HFFc6 (cell line): Measurements from ENCODE around the gene ATG14. TPM values are rescaled to one million over a fixed set of nuclear protein-coding genes. Genes with fewer than 3 reads are reported as not detected.

Experiments used
- DNase-seq: peaks from one replicate; pipeline ENCODE4 v3.0.0-alpha.2; 2018
- H3K27ac Mint-ChIP-seq: 2 replicates; pipeline ENCODE4 v1.8.0; 2020; ENCODE audit warnings: mild to moderate bottlenecking, mixed read lengths
- H3K27me3 Mint-ChIP-seq: 2 replicates; pipeline ENCODE4 v1.8.0; 2021; ENCODE audit warnings: mild to moderate bottlenecking, moderate library complexity, mixed read lengths; ENCODE audit not compliant: insufficient read depth
- H3K36me3 Mint-ChIP-seq: 2 replicates; pipeline ENCODE4 v1.8.0; 2021; ENCODE audit warnings: low read depth, mixed read lengths
- H3K4me1 Mint-ChIP-seq: 2 replicates; pipeline ENCODE4 v1.8.0; 2020; ENCODE audit warnings: low read depth, mixed read lengths
- H3K4me3 Mint-ChIP-seq: 2 replicates; pipeline ENCODE4 v1.8.0; 2020; ENCODE audit warnings: mild to moderate bottlenecking, moderate library complexity, mixed read lengths
- H3K9me3 Mint-ChIP-seq: 2 replicates; pipeline ENCODE4 v1.8.0; 2020; ENCODE audit warnings: mild to moderate bottlenecking, mixed read lengths
- CTCF ChIP-seq: fragments of 200-600 bp; sonication (generic); IDR thresholded peaks from 2 replicates; pipeline ENCODE4 v1.5.0; 2021; ENCODE audit warnings: antibody characterized with exemption, mild to moderate bottlenecking
- total RNA-seq, 6 experiments: library from RNA; stranded (reverse); fragmentation: NEBNext Ultra II Directional; extraction: Animal tissue kit (Norgen Biotek cat#: 25700); gene quantifications; 2 replicates in 1 of 6; 3 replicates in 5 of 6; pipeline ENCODE4 v1.2.3, GENCODE V29; 2021

Gene ATG14
- total RNA-seq, 6 experiments from 2014 or later = 7.9 to 9.2 (median 8.5) TPM

- TF ChIP-seq CTCF = no peak
- no peak overlapping the region for H3K27ac Mint-ChIP-seq
- H3K27me3 Mint-ChIP-seq = no peaks in the 10 kb centered on the region; the same call in 1 of the 2 replicates
- H3K9me3 Mint-ChIP-seq = no peaks in the 10 kb centered on the region
- DNase-seq = no peak
- H3K4me3 Mint-ChIP-seq = no peak overlapping the region
- peaks cover 14% of the 10 kb centered on the region for H3K4me1 Mint-ChIP-seq
- peaks cover 43% of the 10 kb centered on the region for H3K36me3 Mint-ChIP-seq
Observed at GRCh38 chr14:55372825-55373224, 38.8 kb downstream of the ATG14 start.

DNA sequence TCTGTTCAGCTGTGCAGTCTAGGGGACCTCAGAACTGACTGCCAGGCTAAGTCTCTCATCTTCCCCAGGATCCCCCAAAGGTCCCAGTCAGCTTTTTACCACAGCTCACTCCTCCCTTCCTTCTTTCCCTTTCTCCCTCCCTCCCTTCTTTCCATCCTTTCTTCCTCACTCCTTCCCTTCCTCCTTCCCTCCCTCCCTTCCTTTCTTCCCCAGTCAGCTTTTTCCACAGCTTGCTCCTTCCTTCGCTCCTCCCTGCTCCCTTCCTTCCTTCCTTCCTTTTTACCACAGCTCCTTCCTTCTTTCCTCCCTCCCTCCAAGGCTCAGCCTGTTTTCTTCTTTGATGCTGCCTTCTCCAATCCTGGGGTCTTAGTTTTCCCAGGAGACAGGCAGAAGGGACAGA lies 39.2 kb downstream of the ATG14 start:
- Mint-ChIP-seq H3K27ac (no peak overlapping the region), H3K27me3 (no peaks in the 10 kb centered on the region; the same call in 1 of the 2 replicates), H3K4me1 (peaks cover 14% of the 10 kb centered on the region), H3K4me3 (no peak overlapping the region), H3K9me3 (no peaks in the 10 kb centered on the region), H3K36me3 (peaks cover 44% of the 10 kb centered on the region)
- no peak for DNase-seq
- no peak for TF ChIP-seq CTCF

DNA sequence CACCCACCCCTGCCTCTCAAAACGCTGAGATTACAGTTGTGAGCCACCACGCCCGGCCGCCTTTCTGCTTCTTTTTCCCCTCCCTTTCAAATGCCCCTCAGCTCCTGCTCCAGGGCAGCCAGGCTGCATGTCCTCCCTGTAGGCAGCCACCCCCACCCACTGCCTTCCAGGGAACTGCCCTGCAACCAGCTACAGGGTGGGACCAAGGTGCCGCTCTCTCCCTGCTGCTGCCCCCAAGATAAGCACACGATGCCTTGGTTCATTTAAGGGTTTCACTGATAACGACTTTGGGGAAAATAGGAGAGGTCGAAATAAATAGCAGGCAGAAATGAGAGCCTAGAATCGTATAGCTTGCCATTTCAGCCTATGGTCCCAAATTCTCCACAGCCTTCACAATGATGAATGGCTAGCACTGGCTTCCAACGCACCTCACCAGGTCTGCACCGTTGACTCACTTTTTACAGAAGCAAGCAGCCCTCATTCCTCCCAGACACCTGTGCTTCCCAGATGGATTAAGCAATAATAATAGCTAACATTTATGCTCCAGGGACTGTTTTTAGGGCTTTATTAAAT lies 40.7 kb downstream of the ATG14 start:
- DNase-seq = no peak
- Mint-ChIP-seq H3K36me3 (peaks cover 30% of the 10 kb centered on the region), H3K4me3 (no peak overlapping the region), H3K27ac (no peak overlapping the region), H3K9me3 (no peaks in the 10 kb centered on the region), H3K4me1 (peaks cover 27% of the 10 kb centered on the region), H3K27me3 (no peaks in the 10 kb centered on the region; the same call in 1 of the 2 replicates)
- no peak for TF ChIP-seq CTCF

DNA sequence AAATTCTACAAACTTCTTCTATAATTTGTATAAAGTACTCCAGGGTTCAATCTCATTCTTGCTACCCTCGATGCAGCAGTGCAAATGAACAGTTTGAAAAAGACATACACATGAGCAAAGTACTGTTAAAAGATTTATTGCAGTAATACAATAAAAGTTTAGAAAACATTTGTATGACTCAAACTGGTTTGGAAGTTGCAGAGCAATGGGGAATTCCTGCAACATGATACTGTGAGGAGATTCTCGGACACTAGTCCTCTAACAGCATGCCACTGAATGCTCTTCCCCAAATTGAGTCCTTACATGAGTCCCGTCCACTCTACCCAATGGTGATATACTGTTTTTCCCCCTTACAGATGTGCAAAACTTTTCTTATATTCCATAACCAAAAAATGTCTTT lies 45.4 kb downstream of the ATG14 start:
- DNase-seq = peak; percentile 60
- peak overlapping the region; percentile 39 for H3K27ac Mint-ChIP-seq
- peaks cover 21% of the 10 kb centered on the region for H3K4me1 Mint-ChIP-seq
- peaks cover 41% of the 10 kb centered on the region for H3K36me3 Mint-ChIP-seq
- no peak for TF ChIP-seq CTCF
- no peak overlapping the region for H3K4me3 Mint-ChIP-seq
- H3K9me3 Mint-ChIP-seq = no peaks in the 10 kb centered on the region
- H3K27me3 Mint-ChIP-seq = no peaks in the 10 kb centered on the region; the same call in 1 of the 2 replicates

GRCh38 chr14:55361190-55361589 lies 50.4 kb downstream of the ATG14 start:
- no peaks in the 10 kb centered on the region; the same call in none of the 2 replicates for H3K27me3 Mint-ChIP-seq
- peaks cover 21% of the 10 kb centered on the region for H3K36me3 Mint-ChIP-seq
- no peak for TF ChIP-seq CTCF
- no peak overlapping the region for H3K27ac Mint-ChIP-seq
- H3K4me1 Mint-ChIP-seq = peaks cover 10% of the 10 kb centered on the region
- DNase-seq = no peak
- H3K4me3 Mint-ChIP-seq = no peak overlapping the region
- H3K9me3 Mint-ChIP-seq = no peaks in the 10 kb centered on the region
